Measurements from ENCODE around the gene C10orf67.
"Not testable (repeated sequence)": the region's sequence is repeated elsewhere in the genome, so short reads cannot be mapped to it uniquely, and the experiment has no call there.

The C10orf67 gene

DNA sequence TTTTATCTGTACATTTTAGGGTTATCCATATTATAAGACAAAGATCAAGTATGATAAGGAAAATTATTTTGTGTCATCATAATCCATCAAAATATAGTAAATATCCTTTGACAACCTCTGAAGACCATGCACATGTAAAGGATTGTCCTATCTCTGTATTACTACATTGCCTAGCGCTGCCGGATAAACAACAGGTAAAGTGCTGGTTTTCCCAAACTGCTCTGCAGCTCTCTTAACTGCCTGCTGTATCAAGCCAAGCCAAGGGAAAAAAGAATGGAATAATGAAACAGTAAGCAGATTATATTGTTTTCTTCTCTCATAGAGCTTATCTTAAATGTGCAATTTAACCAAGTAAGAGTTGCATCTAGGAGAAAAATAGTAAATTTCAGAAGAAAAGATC, 81.7 kb downstream of the C10orf67 start:
- DNase-seq = no peak
- no peak for TF ChIP-seq CTCF (IDR thresholded peaks at IDR 0.05)
- Mint-ChIP-seq H3K27ac (no peak overlapping the region), H3K9me3 (no peaks in the 10 kb centered on the region), H3K4me1 (no peaks in the 10 kb centered on the region), H3K36me3 (ENCODE audit: low read depth) (no peaks in the 10 kb centered on the region), H3K27me3 (ENCODE audit: low read depth, poor library complexity) (peaks cover 15% of the 10 kb centered on the region), H3K4me3 (no peak overlapping the region)

DNA sequence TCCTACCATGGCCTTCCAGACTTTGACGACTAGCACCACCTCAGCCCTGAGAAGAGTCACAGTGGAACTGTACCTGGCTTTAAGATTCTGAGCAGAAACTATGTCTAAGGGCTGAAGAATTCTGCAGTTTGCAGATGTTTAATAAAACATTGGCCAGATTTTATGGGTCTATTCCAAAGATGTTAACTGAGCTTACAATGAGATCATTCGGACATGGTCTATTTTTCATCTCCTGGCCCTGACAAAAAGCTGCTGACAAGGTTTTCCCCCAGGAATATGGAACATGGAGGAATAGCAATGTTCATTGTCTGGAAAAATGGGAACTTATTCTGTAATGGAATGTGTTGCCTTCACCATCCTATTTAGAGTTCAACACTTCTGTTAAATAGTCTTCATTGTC, 86.1 kb downstream of the C10orf67 start:
- TF ChIP-seq CTCF (IDR thresholded peaks at IDR 0.05) = no peak
- Mint-ChIP-seq H3K4me3 (no peak overlapping the region), H3K27ac (no peak overlapping the region), H3K4me1 (no peaks in the 10 kb centered on the region), H3K9me3 (peaks cover 3% of the 10 kb centered on the region), H3K36me3 (ENCODE audit: low read depth) (no peaks in the 10 kb centered on the region), H3K27me3 (ENCODE audit: low read depth, poor library complexity) (peaks cover 27% of the 10 kb centered on the region)
- DNase-seq = no peak

DNA sequence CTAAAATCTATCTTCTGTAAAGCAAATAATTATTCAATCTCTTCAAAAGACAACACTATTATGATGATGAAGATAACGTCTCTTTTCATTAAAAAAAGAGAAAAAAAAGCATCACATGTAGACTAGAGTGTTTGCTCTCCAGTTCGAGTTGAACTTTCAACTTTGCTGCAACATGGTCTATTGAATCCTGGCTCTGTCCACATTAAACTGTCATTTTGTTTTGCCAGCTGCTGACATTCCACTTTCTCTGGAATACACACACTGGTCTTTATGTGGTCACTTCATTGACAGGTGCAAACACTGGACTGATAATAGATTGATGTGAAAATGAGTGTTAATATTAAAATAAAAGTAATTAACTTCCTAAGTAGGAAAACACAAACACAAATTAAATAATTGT, 90.8 kb downstream of the C10orf67 start:
- H3K9me3 Mint-ChIP-seq = peaks cover 13% of the 10 kb centered on the region
- H3K27me3 Mint-ChIP-seq (ENCODE audit: low read depth, poor library complexity) = peaks cover 12% of the 10 kb centered on the region
- DNase-seq = no peak
- TF ChIP-seq CTCF (IDR thresholded peaks at IDR 0.05) = no peak
- H3K4me3 Mint-ChIP-seq = no peak overlapping the region
- no peak overlapping the region for H3K27ac Mint-ChIP-seq
- H3K4me1 Mint-ChIP-seq = no peaks in the 10 kb centered on the region
- H3K36me3 Mint-ChIP-seq (ENCODE audit: low read depth) = no peaks in the 10 kb centered on the region

GRCh38 chr10:23252859-23253258, 91.7 kb downstream of the C10orf67 start:
- not testable (repeated sequence) for DNase-seq; H3K36me3 Mint-ChIP-seq (ENCODE audit: low read depth); H3K27ac Mint-ChIP-seq; H3K4me1 Mint-ChIP-seq; H3K4me3 Mint-ChIP-seq
- Mint-ChIP-seq H3K27me3 (ENCODE audit: low read depth, poor library complexity) (peaks cover 18% of the 10 kb centered on the region), H3K9me3 (peaks cover 13% of the 10 kb centered on the region)

GRCh38 chr10:23241779-23242178, 102.8 kb downstream of the C10orf67 start:
- H3K4me3 Mint-ChIP-seq; H3K27me3 Mint-ChIP-seq (ENCODE audit: low read depth, poor library complexity); H3K27ac Mint-ChIP-seq; H3K36me3 Mint-ChIP-seq (ENCODE audit: low read depth); DNase-seq; H3K4me1 Mint-ChIP-seq: not testable (repeated sequence)
- peaks cover 35% of the 10 kb centered on the region for H3K9me3 Mint-ChIP-seq

- no peaks in the 10 kb centered on the region for H3K4me1 Mint-ChIP-seq
- no peaks in the 10 kb centered on the region for H3K27me3 Mint-ChIP-seq (ENCODE audit: low read depth, poor library complexity)
- no peak overlapping the region for H3K27ac Mint-ChIP-seq
- DNase-seq = no peak
- H3K9me3 Mint-ChIP-seq = peaks cover 18% of the 10 kb centered on the region
- H3K36me3 Mint-ChIP-seq (ENCODE audit: low read depth) = no peaks in the 10 kb centered on the region
- no peak for TF ChIP-seq CTCF (IDR thresholded peaks at IDR 0.05)
- H3K4me3 Mint-ChIP-seq = no peak overlapping the region
These were observed 106.6 kb downstream of the C10orf67 start for GRCh38 chr10:23238015-23238414.

DNA sequence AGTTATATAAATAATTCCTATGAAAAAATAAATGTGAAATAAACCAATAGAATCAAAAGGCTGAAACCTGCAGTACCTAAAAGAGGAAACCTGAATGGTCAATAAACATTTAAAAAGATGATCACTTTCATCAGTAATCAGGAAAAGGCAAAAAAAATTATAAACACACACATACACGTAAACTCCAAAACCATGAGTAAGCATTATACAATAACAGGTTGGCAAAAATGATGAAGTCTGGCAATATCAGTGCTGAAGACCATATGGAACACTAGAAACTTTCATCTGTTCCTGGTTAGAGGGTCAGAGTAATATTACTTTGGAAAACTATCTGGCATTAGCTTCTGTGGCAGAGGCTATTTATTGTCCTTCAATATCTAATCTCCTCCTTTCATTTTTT, 114.0 kb downstream of the C10orf67 start:
- H3K27me3 Mint-ChIP-seq (ENCODE audit: low read depth, poor library complexity) = peaks cover 17% of the 10 kb centered on the region
- H3K9me3 Mint-ChIP-seq = peaks cover 7% of the 10 kb centered on the region
- no peak overlapping the region for H3K4me3 Mint-ChIP-seq
- no peak for DNase-seq
- H3K4me1 Mint-ChIP-seq = no peaks in the 10 kb centered on the region
- no peak for TF ChIP-seq CTCF (IDR thresholded peaks at IDR 0.05)
- H3K27ac Mint-ChIP-seq = no peak overlapping the region
- no peaks in the 10 kb centered on the region for H3K36me3 Mint-ChIP-seq (ENCODE audit: low read depth)

Data from nephron progenitor cell (in vitro differentiated cells).